GM18499 (cell line): Measurements from ENCODE around the gene HBZ.
"Not testable (repeated sequence)": the region's sequence is repeated elsewhere in the genome, so short reads cannot be mapped to it uniquely, and the experiment has no call there.

ENCODE experiments used
- ATAC-seq: cut with Tn5 transposase; IDR thresholded peaks from one replicate; pipeline ENCODE4 v1.9.1; 2021; ENCODE audit warnings: moderate number of reproducible peaks; ENCODE audit not compliant: insufficient read depth, unreplicated experiment

HBZ gene

GRCh38 chr16:163696-164095, 11.3 kb downstream of the HBZ start:
- ATAC-seq: not testable (repeated sequence)

GRCh38 chr16:164134-164823, 11.8 kb downstream of the HBZ start:
- ATAC-seq: not testable (repeated sequence)

- ATAC-seq: no peak
Observed at GRCh38 chr16:164827-165538, 12.5 kb downstream of the HBZ start.

- no peak for ATAC-seq
Observed at GRCh38 chr16:165539-166374, 13.3 kb downstream of the HBZ start, which contains the start of gene HBM. Gene HBM (plus strand): TSS chr16:165978. CDS start chr16:165998, 20 bp downstream.

GRCh38 chr16:166375-167121, 14.1 kb downstream of the HBZ start:
- no peak for ATAC-seq

- no peak for ATAC-seq
Observed at GRCh38 chr16:167122-167690, 14.8 kb downstream of the HBZ start.

- no peak for ATAC-seq
Observed at GRCh38 chr16:168424-168823, 16.0 kb downstream of the HBZ start.

- ATAC-seq: no peak
Observed at GRCh38 chr16:169014-169413, 16.6 kb downstream of the HBZ start.

GRCh38 chr16:170088-170507, 17.7 kb downstream of the HBZ start:
- ATAC-seq: not testable (repeated sequence)

GRCh38 chr16:170788-171187, 18.3 kb downstream of the HBZ start:
- no peak for ATAC-seq

GRCh38 chr16:172374-172941, 20.0 kb downstream of the HBZ start, which contains the start of gene HBA2:
Gene HBA2 (plus strand): TSS chr16:172876. CDS start chr16:172913, 37 bp downstream.
- not testable (repeated sequence) for ATAC-seq

- not testable (repeated sequence) for ATAC-seq
Observed at GRCh38 chr16:173211-173854, 20.9 kb downstream of the HBZ start.

GRCh38 chr16:173928-174769, 21.7 kb downstream of the HBZ start:
- not testable (repeated sequence) for ATAC-seq

- no peak for ATAC-seq
Observed at GRCh38 chr16:175011-175949, 22.8 kb downstream of the HBZ start.

GRCh38 chr16:176006-176405, 23.6 kb downstream of the HBZ start:
- ATAC-seq: not testable (repeated sequence)

GRCh38 chr16:176477-177382, 24.3 kb downstream of the HBZ start, which contains the start of gene HBA1:
Gene HBA1 (plus strand): TSS chr16:176680. CDS start chr16:176717, 37 bp downstream.
- ATAC-seq: not testable (repeated sequence)
